GM21526 (cell line): ENCODE results near the gene TRAF2.

Experiments
- ATAC-seq: cut with Tn5 transposase; IDR thresholded peaks from one replicate; pipeline ENCODE4 v1.9.1; 2021; ENCODE audit warnings: moderate library complexity; ENCODE audit not compliant: unreplicated experiment, low FRiP score

Gene TRAF2

GRCh38 chr9:136958898-136959850, 72.9 kb downstream of the TRAF2 start:
- no peak for ATAC-seq

- ATAC-seq = no peak
These were observed 74.1 kb downstream of the TRAF2 start for GRCh38 chr9:136960212-136960937.

GRCh38 chr9:136960938-136961275, 74.6 kb downstream of the TRAF2 start:
- ATAC-seq = no peak

- no peak for ATAC-seq
These were observed 75.2 kb downstream of the TRAF2 start for GRCh38 chr9:136961279-136962065.

- ATAC-seq = no peak
These were observed 75.8 kb downstream of the TRAF2 start for GRCh38 chr9:136962163-136962562.

- no peak for ATAC-seq
These were observed 76.5 kb downstream of the TRAF2 start for GRCh38 chr9:136962701-136963248.

GRCh38 chr9:136963341-136963740, 77.0 kb downstream of the TRAF2 start:
- no peak for ATAC-seq

GRCh38 chr9:136963751-136964150, 77.4 kb downstream of the TRAF2 start:
- ATAC-seq = no peak

GRCh38 chr9:136964171-136964689, 77.9 kb downstream of the TRAF2 start:
- ATAC-seq = no peak

- no peak for ATAC-seq
These were observed 78.6 kb downstream of the TRAF2 start for GRCh38 chr9:136964833-136965422.

GRCh38 chr9:136965771-136966484, 79.6 kb downstream of the TRAF2 start:
- ATAC-seq = no peak

GRCh38 chr9:136968333-136969127, 82.2 kb downstream of the TRAF2 start:
- no peak for ATAC-seq

GRCh38 chr9:136969150-136969549, 82.8 kb downstream of the TRAF2 start:
- ATAC-seq = no peak

GRCh38 chr9:136969774-136970173, 83.5 kb downstream of the TRAF2 start:
- no peak for ATAC-seq

GRCh38 chr9:136970361-136970760, 84.0 kb downstream of the TRAF2 start:
- no peak for ATAC-seq

- ATAC-seq = no peak
These were observed 85.4 kb downstream of the TRAF2 start for GRCh38 chr9:136971746-136972145.

- ATAC-seq = no peak
These were observed 86.0 kb downstream of the TRAF2 start for GRCh38 chr9:136972335-136972734.

GRCh38 chr9:136972743-136973142, 86.4 kb downstream of the TRAF2 start:
- ATAC-seq = no peak
